ENCODE results near the gene EML1. TPM values are rescaled to one million over a fixed set of nuclear protein-coding genes. Genes with fewer than 3 reads are reported as not detected.

The EML1 gene
- total RNA-seq, 1 experiment from 2014 or later: 12.0 TPM

GRCh38 chr14:99815696-99816095 is 22.5 kb downstream of the EML1 start:
- no peaks in the 10 kb centered on the region for H3K79me2 ChIP-seq (ENCODE audit: low read length)
- H3K9me2 ChIP-seq (replicated peaks; ENCODE audit: low read length): no peaks in the 10 kb centered on the region
- no peak overlapping the region for H2AFZ ChIP-seq (ENCODE audit: low read length)
- no peak for ATAC-seq
- H3K27ac ChIP-seq (ENCODE audit: low read length): no peak overlapping the region
- no peak overlapping the region for H3K4me3 ChIP-seq (ENCODE audit: low read length)
- no peaks in the 10 kb centered on the region for H3K9me3 ChIP-seq (ENCODE audit: low read length)
- no peaks in the 10 kb centered on the region for H4K20me1 ChIP-seq (ENCODE audit: low read length)
- H3K4me2 ChIP-seq (ENCODE audit: low read length): no peak overlapping the region
- ChIA-PET CTCF (interaction anchor here (1.1 kb wide), 1 partner anchor 64 kb away, joined by 9 read pairs; no protein-coding TSS in a partner anchor), POLR2A (ENCODE audit: unreplicated experiment) (interaction anchor here (0.6 kb wide), 1 partner anchor 20 kb away, joined by 3 read pairs; no protein-coding TSS in a partner anchor)
- no peak overlapping the region for H3K9ac ChIP-seq (ENCODE audit: low read length)
- H3K36me3 ChIP-seq (ENCODE audit: low read depth, low read length): no peaks in the 10 kb centered on the region
- BruUV-seq (replicated peaks): no TSS peak
- H3K27me3 ChIP-seq (ENCODE audit: low read length): no peaks in the 10 kb centered on the region
- no peaks in the 10 kb centered on the region for H3F3A ChIP-seq (ENCODE audit: low read length, unreplicated experiment)
- intact Hi-C loops (cut with micrococcal nuclease): no loop called here
- DNase-seq: no peak
- H3K4me1 ChIP-seq (ENCODE audit: insufficient read depth, low read length): no peaks in the 10 kb centered on the region
- TF ChIP-seq CTCF (conservative IDR thresholded peaks at IDR 0.05; ENCODE audit: low read depth, low read length) (no peak), EZH2 (IDR thresholded peaks at IDR 0.05; ENCODE audit: low read length, unreplicated experiment) (no peak), EZH2phosphoT487 (IDR thresholded peaks at IDR 0.05; ENCODE audit: borderline replicate concordance, low read length) (no peak)

GRCh38 chr14:99816217-99816616 is 23.0 kb downstream of the EML1 start:
- Histone ChIP-seq H3F3A (ENCODE audit: low read length, unreplicated experiment) (no peaks in the 10 kb centered on the region), H3K9me3 (ENCODE audit: low read length) (no peaks in the 10 kb centered on the region), H3K9ac (ENCODE audit: low read length) (no peak overlapping the region), H3K4me3 (ENCODE audit: low read length) (no peak overlapping the region), H3K27me3 (ENCODE audit: low read length) (no peaks in the 10 kb centered on the region), H3K27ac (ENCODE audit: low read length) (no peak overlapping the region), H3K9me2 (replicated peaks; ENCODE audit: low read length) (no peaks in the 10 kb centered on the region), H4K20me1 (ENCODE audit: low read length) (no peaks in the 10 kb centered on the region), H3K36me3 (ENCODE audit: low read depth, low read length) (no peaks in the 10 kb centered on the region), H3K4me1 (ENCODE audit: insufficient read depth, low read length) (peaks cover under 1% of the 10 kb centered on the region), H3K79me2 (ENCODE audit: low read length) (no peaks in the 10 kb centered on the region), H2AFZ (ENCODE audit: low read length) (no peak overlapping the region), H3K4me2 (ENCODE audit: low read length) (no peak overlapping the region)
- intact Hi-C loops (cut with micrococcal nuclease): no loop called here
- CTCF ChIA-PET: no interaction called here
- BruUV-seq (replicated peaks): no TSS peak
- POLR2A ChIA-PET (ENCODE audit: unreplicated experiment): no interaction called here
- DNase-seq (no peak), ATAC-seq (no peak)
- TF ChIP-seq EZH2phosphoT487 (IDR thresholded peaks at IDR 0.05; ENCODE audit: borderline replicate concordance, low read length): no peak

GRCh38 chr14:99816642-99817041 is 23.4 kb downstream of the EML1 start:
- BruUV-seq (replicated peaks): no TSS peak
- POLR2A ChIA-PET (ENCODE audit: unreplicated experiment): no interaction called here
- Histone ChIP-seq H3K9ac (ENCODE audit: low read length) (no peak overlapping the region), H3K4me2 (ENCODE audit: low read length) (no peak overlapping the region), H3K27me3 (ENCODE audit: low read length) (no peaks in the 10 kb centered on the region), H3K36me3 (ENCODE audit: low read depth, low read length) (no peaks in the 10 kb centered on the region), H3K4me1 (ENCODE audit: insufficient read depth, low read length) (peaks cover 5% of the 10 kb centered on the region), H3K79me2 (ENCODE audit: low read length) (no peaks in the 10 kb centered on the region), H2AFZ (ENCODE audit: low read length) (no peak overlapping the region), H3K4me3 (ENCODE audit: low read length) (no peak overlapping the region), H4K20me1 (ENCODE audit: low read length) (no peaks in the 10 kb centered on the region), H3F3A (ENCODE audit: low read length, unreplicated experiment) (no peaks in the 10 kb centered on the region), H3K27ac (ENCODE audit: low read length) (no peak overlapping the region), H3K9me3 (ENCODE audit: low read length) (no peaks in the 10 kb centered on the region), H3K9me2 (replicated peaks; ENCODE audit: low read length) (no peaks in the 10 kb centered on the region)
- intact Hi-C loops (cut with micrococcal nuclease): no loop called here
- no peak for TF ChIP-seq EZH2phosphoT487 (IDR thresholded peaks at IDR 0.05; ENCODE audit: borderline replicate concordance, low read length)
- TF ChIP-seq CTCF (conservative IDR thresholded peaks at IDR 0.05; ENCODE audit: low read depth, low read length): no peak
- no peak for TF ChIP-seq EZH2 (IDR thresholded peaks at IDR 0.05; ENCODE audit: low read length, unreplicated experiment)
- no peak for DNase-seq
- CTCF ChIA-PET: no interaction called here
- no peak for ATAC-seq

Data from PC-3 (cell line).